CD1c-positive myeloid dendritic cell (primary cell): ENCODE data around the gene VSX2.
A peak's percentile ranks its signal among the peaks of the same experiment; 100 is the strongest.

Source experiments
- DNase-seq: peaks from one replicate; pipeline ENCODE4 v3.0.0-alpha.2; 2016; ENCODE audit errors: extremely low spot score

The VSX2 gene

GRCh38 chr14:74302152-74302628 is 62.9 kb downstream of the VSX2 start:
- DNase-seq = peak; percentile 55

- DNase-seq = peak; percentile 89
Observed at GRCh38 chr14:74302634-74303569, 63.7 kb downstream of the VSX2 start, which contains the start of gene ABCD4. ABCD4 (minus strand) TSS chr14:74302934; CDS start chr14:74302912, 22 bp downstream.

- no peak for DNase-seq
Observed at GRCh38 chr14:74308695-74309094, 69.4 kb downstream of the VSX2 start.

GRCh38 chr14:74309125-74310022 is 70.1 kb downstream of the VSX2 start:
- DNase-seq = peak; percentile 45

GRCh38 chr14:74312161-74312560 is 72.9 kb downstream of the VSX2 start:
- no peak for DNase-seq
